ENCODE measurements around the gene RBM20. TPM values are rescaled to one million over a fixed set of nuclear protein-coding genes. Genes with fewer than 3 reads are reported as not detected.

Gene RBM20
- total RNA-seq, 1 experiment from 2014 or later, result 0.11 TPM

DNA sequence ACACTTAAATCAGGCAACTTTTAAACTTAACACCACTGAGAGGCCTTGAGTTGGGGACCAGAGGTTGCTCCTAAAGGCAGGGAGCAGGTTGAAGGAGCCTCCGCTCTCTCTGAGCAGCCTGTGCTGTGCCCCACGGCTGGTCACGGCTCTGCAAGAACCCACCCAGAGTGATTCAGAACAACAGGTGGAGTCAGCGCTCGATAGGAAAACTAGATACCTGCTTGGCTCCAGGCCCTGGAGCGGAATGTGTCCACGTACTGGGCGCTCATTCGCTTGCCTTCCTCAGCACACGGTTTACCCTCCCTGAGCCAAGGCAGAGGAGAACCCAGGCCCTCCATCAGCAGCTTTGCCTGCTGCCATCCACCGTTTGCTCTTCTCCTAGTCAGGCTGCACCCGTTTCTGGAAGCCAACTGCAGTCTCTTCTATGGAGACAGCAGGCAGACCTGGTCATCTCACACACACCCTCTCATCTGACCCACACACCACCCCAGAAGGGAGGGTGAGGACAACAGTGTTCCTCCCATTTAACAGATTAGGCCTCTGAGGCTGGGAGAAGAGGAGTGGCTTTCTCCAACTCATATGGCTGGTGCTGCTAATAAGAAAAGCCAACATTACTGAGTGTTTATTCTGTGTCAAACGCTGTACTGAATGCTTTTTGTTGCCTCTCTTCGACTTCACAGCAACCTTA is 189.9 kb downstream of the RBM20 start:
- DNase-seq, result no peak
- Histone ChIP-seq H3K27me3 (ENCODE audit: insufficient read depth, low read depth) (no peaks in the 10 kb centered on the region), H4K20me1 (ENCODE audit: insufficient read depth) (no peaks in the 10 kb centered on the region), H3K36me3 (ENCODE audit: low read depth) (no peaks in the 10 kb centered on the region), H3K9me2 (ENCODE audit: insufficient read depth) (no peaks in the 10 kb centered on the region), H3K4me2 (no peak overlapping the region), H3K9me3 (ENCODE audit: insufficient read depth, low read depth) (no peaks in the 10 kb centered on the region), H3K4me3 (no peak overlapping the region), H3K4me1 (replicated peaks; ENCODE audit: insufficient read depth) (no peaks in the 10 kb centered on the region), H2AFZ (no peak overlapping the region), H3K79me2 (ENCODE audit: low read depth) (no peaks in the 10 kb centered on the region), H3K27ac (no peak overlapping the region), H3F3A (ENCODE audit: insufficient read depth, low read depth) (no peaks in the 10 kb centered on the region)
- intact Hi-C loops (cut with micrococcal nuclease; ENCODE audit: unreplicated experiment), result no loop called here
- POLR2A ChIA-PET (ENCODE audit: unreplicated experiment), result no interaction called here
- CTCF ChIA-PET, result no interaction called here
- BruUV-seq (replicated peaks), result no TSS peak
- TF ChIP-seq EZH2 (IDR thresholded peaks at IDR 0.05; ENCODE audit: low read depth) (no peak), CTCF (conservative IDR thresholded peaks at IDR 0.05) (no peak)

DNA sequence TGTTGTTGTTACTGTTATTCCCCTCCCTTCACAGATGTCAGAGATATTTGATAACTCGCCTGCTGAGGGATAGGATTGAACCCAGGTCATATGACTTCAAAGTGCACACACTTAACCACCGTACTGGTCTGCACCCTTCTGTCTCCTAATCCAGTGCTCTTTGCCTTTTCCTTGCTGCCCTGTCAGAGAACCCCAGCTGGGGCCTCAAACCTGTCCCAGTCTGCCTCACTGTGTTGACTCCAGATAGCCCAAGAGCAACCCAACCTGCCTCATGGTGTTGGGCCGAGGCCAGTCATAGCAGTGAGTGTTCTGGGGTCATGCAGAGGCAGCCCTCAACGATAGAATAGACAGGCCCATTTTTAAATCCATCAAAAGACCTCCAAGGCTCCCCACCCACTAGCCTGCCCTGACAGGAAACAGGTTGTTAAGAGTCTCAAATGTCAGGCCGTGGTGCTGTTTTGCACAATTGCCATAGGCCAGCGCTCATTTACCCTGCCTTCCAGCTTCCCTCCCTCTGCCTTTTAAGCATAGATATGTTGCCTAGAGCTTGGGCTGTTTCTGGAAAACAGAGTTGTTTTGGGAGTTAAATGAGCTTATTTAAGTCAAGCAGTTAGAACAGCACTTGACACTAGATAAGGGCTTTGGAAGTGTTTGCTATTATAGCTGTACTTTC is 190.6 kb downstream of the RBM20 start:
- H3K27me3 ChIP-seq (ENCODE audit: insufficient read depth, low read depth), result no peaks in the 10 kb centered on the region
- H3K36me3 ChIP-seq (ENCODE audit: low read depth), result no peaks in the 10 kb centered on the region
- TF ChIP-seq CTCF (conservative IDR thresholded peaks at IDR 0.05) (no peak), EZH2 (IDR thresholded peaks at IDR 0.05; ENCODE audit: low read depth) (no peak)
- no peak overlapping the region for H3K27ac ChIP-seq
- H3K79me2 ChIP-seq (ENCODE audit: low read depth), result no peaks in the 10 kb centered on the region
- intact Hi-C loops (cut with micrococcal nuclease; ENCODE audit: unreplicated experiment), result no loop called here
- no peak overlapping the region for H2AFZ ChIP-seq
- H4K20me1 ChIP-seq (ENCODE audit: insufficient read depth), result no peaks in the 10 kb centered on the region
- H3K9me3 ChIP-seq (ENCODE audit: insufficient read depth, low read depth), result no peaks in the 10 kb centered on the region
- no TSS peak for BruUV-seq (replicated peaks)
- ChIA-PET POLR2A (ENCODE audit: unreplicated experiment) (no interaction called here), CTCF (no interaction called here)
- no peak for DNase-seq
- no peaks in the 10 kb centered on the region for H3F3A ChIP-seq (ENCODE audit: insufficient read depth, low read depth)
- H3K4me2 ChIP-seq, result no peak overlapping the region
- H3K9me2 ChIP-seq (ENCODE audit: insufficient read depth), result no peaks in the 10 kb centered on the region
- H3K4me1 ChIP-seq (replicated peaks; ENCODE audit: insufficient read depth), result no peaks in the 10 kb centered on the region
- no peak overlapping the region for H3K4me3 ChIP-seq

DNA sequence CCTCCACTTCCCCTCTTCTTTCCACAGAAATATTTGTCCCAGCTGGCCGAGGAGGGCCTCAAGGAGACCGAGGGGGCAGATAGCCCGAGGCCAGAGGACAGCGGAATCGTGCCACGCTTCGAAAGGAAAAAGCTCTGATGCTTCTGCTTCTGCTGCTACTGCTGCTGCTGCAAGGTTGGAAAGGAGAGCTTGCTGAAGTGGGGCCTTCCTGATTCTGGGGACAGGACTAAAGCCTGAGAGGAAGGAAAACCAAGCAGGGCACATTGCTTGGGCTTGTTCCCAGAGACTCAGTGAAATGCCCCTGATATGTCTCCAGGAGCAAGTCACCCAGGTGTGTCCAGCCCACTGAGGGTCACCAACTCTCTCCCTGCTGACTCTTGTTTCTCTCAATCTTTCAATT is 191.7 kb downstream of the RBM20 start:
- Histone ChIP-seq H2AFZ (no peak overlapping the region), H3K9me2 (ENCODE audit: insufficient read depth) (no peaks in the 10 kb centered on the region), H3K79me2 (ENCODE audit: low read depth) (no peaks in the 10 kb centered on the region), H3K27ac (no peak overlapping the region), H3F3A (ENCODE audit: insufficient read depth, low read depth) (no peaks in the 10 kb centered on the region), H3K4me1 (replicated peaks; ENCODE audit: insufficient read depth) (0 out of 2 replicates have a peak, but pooled peaks cover 5% of the 10 kb centered on the region), H3K36me3 (ENCODE audit: low read depth) (no peaks in the 10 kb centered on the region), H3K27me3 (ENCODE audit: insufficient read depth, low read depth) (no peaks in the 10 kb centered on the region), H3K4me3 (no peak overlapping the region), H3K9me3 (ENCODE audit: insufficient read depth, low read depth) (no peaks in the 10 kb centered on the region), H3K4me2 (no peak overlapping the region), H4K20me1 (ENCODE audit: insufficient read depth) (no peaks in the 10 kb centered on the region)
- intact Hi-C loops (cut with micrococcal nuclease; ENCODE audit: unreplicated experiment), result no loop called here
- TF ChIP-seq EZH2 (IDR thresholded peaks at IDR 0.05; ENCODE audit: low read depth) (no peak), CTCF (conservative IDR thresholded peaks at IDR 0.05) (no peak)
- POLR2A ChIA-PET (ENCODE audit: unreplicated experiment), result no interaction called here
- CTCF ChIA-PET, result no interaction called here
- no peak for DNase-seq
- BruUV-seq (replicated peaks), result no TSS peak

Measured in PC-9 (cell line).